ENCODE measurements around the gene PPARG. TPM values are rescaled to one million over a fixed set of nuclear protein-coding genes. Genes with fewer than 3 reads are reported as not detected.

The PPARG gene
- total and polyA plus RNA-seq, 2 of the 13 experiments (the other 11 are each of a cell fraction or from before 2014, with no cell fraction given) = 13.9 to 58.3 TPM

DNA sequence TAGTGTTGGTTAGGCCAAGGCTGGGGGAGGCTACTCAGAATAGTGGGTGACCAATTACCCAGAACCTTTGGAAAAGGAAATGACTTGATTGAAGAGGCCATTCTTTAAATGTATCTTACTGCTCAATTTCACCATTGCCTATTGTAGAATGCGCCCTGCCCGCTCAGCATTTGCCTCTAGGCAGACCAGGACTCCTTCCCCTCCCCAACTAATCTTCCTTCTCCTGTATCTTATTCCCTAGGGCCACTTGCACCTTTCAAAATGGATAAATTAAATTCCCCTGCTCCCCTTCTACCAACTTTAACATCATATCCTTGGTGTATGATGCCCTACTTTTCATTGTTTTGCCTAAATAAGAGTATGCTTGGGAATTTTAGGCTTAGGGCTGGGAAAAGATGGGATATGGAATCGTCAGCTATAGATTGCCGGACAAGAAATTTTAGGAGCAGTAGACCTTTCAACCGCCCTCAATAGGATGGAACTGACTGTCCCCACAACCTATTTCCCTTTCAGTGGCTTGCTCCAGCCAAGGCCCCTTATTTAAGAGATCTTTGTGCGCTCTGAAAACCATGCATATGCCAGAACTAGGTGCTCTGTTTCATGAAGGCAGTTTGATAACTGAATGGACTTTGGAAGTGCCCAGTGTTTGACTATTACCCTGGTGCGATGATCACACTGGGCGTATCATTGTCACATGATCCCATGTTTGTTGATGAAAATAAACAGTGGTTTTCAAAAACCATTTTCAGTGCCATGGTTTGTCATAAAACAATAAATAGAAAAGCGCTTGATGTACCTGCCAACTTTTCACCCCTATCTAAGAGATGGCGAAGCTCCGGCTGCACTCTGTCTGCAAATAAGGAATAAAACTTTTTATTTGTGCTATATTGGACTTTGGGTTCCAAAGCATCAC, 121.1 kb downstream of the PPARG start (continued):
- no peak for TF ChIP-seq PAX8 (CRISPR knock-in tag; IDR thresholded peaks at IDR 0.05; ENCODE audit: borderline replicate concordance)
- no peak for TF ChIP-seq PHB2 (IDR thresholded peaks at IDR 0.05; ENCODE audit: partially characterized antibody)
- no peak for TF ChIP-seq CENPX (CRISPR knock-in tag; IDR thresholded peaks at IDR 0.05)
- TF ChIP-seq, protein P1, sequence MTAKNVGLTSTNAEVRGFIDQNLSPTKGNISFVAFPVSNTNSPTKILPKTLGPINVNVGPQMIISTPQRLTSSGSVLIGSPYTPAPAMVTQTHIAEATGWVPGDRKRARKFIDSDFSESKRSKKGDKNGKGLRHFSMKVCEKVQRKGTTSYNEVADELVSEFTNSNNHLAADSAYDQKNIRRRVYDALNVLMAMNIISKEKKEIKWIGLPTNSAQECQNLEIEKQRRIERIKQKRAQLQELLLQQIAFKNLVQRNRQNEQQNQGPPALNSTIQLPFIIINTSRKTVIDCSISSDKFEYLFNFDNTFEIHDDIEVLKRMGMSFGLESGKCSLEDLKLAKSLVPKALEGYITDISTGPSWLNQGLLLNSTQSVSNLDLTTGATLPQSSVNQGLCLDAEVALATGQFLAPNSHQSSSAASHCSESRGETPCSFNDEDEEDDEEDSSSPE (CRISPR knock-in tag; IDR thresholded peaks at IDR 0.05) = peak; percentile 41; the same call in 1 of the 2 replicates
- 0 out of 2 replicates have a peak, but pooled peaks have one; percentile 42 for TF ChIP-seq ZBTB20 (CRISPR knock-in tag; IDR thresholded peaks at IDR 0.05; ENCODE audit: borderline replicate concordance, low read depth)
- TF ChIP-seq, protein P2, sequence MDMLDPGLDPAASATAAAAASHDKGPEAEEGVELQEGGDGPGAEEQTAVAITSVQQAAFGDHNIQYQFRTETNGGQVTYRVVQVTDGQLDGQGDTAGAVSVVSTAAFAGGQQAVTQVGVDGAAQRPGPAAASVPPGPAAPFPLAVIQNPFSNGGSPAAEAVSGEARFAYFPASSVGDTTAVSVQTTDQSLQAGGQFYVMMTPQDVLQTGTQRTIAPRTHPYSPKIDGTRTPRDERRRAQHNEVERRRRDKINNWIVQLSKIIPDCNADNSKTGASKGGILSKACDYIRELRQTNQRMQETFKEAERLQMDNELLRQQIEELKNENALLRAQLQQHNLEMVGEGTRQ (IDR thresholded peaks at IDR 0.05; ENCODE audit: low read depth, low read length) = peak; percentile 64
- TF ChIP-seq, protein P2 (CRISPR knock-in tag; IDR thresholded peaks at IDR 0.05; ENCODE audit: borderline replicate concordance) = peak; percentile 84; the same call in 1 of the 2 replicates
- TF ChIP-seq, protein P3, sequence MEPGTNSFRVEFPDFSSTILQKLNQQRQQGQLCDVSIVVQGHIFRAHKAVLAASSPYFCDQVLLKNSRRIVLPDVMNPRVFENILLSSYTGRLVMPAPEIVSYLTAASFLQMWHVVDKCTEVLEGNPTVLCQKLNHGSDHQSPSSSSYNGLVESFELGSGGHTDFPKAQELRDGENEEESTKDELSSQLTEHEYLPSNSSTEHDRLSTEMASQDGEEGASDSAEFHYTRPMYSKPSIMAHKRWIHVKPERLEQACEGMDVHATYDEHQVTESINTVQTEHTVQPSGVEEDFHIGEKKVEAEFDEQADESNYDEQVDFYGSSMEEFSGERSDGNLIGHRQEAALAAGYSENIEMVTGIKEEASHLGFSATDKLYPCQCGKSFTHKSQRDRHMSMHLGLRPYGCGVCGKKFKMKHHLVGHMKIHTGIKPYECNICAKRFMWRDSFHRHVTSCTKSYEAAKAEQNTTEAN (CRISPR knock-in tag; conservative IDR thresholded peaks at IDR 0.05) = 0 out of 2 replicates have a peak, but pooled peaks have one; percentile 22
- TF ChIP-seq ZNF678 (CRISPR knock-in tag; IDR thresholded peaks at IDR 0.05) = no peak
- peak; percentile 51; the same call in 1 of the 2 replicates for TF ChIP-seq RCOR2 (CRISPR knock-in tag; IDR thresholded peaks at IDR 0.05)
- TF ChIP-seq AGO2 (optimal IDR thresholded peaks at IDR 0.05; ENCODE audit: low read depth, low read length) = peak; percentile 44
- peak; percentile 79; the same call in 1 of the 2 replicates for TF ChIP-seq FOXO1 (CRISPR knock-in tag; IDR thresholded peaks at IDR 0.05)
- no peak for TF ChIP-seq FOXK2 (IDR thresholded peaks at IDR 0.05)
- TF ChIP-seq ADNP (CRISPR knock-in tag; IDR thresholded peaks at IDR 0.05) = no peak
- TF ChIP-seq, protein P4, sequence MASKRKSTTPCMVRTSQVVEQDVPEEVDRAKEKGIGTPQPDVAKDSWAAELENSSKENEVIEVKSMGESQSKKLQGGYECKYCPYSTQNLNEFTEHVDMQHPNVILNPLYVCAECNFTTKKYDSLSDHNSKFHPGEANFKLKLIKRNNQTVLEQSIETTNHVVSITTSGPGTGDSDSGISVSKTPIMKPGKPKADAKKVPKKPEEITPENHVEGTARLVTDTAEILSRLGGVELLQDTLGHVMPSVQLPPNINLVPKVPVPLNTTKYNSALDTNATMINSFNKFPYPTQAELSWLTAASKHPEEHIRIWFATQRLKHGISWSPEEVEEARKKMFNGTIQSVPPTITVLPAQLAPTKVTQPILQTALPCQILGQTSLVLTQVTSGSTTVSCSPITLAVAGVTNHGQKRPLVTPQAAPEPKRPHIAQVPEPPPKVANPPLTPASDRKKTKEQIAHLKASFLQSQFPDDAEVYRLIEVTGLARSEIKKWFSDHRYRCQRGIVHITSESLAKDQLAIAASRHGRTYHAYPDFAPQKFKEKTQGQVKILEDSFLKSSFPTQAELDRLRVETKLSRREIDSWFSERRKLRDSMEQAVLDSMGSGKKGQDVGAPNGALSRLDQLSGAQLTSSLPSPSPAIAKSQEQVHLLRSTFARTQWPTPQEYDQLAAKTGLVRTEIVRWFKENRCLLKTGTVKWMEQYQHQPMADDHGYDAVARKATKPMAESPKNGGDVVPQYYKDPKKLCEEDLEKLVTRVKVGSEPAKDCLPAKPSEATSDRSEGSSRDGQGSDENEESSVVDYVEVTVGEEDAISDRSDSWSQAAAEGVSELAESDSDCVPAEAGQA (IDR thresholded peaks at IDR 0.05; ENCODE audit: low read depth) = no peak
- TF ChIP-seq, protein P4 (CRISPR knock-in tag; IDR thresholded peaks at IDR 0.05; ENCODE audit: borderline replicate concordance) = no peak

Measured in HepG2 (cell line).